Panc1 (cell line): Measurements from ENCODE around the gene FRRS1. TPM values are rescaled to one million over a fixed set of nuclear protein-coding genes. Genes with fewer than 3 reads are reported as not detected.
"Not testable (repeated sequence)": the region's sequence is repeated elsewhere in the genome, so short reads cannot be mapped to it uniquely, and the experiment has no call there.

Source experiments
- ATAC-seq: fragments of 200-7000 bp; cut with Tn5 transposase; 2 replicates; pipeline ENCODE4 v1.9.1; 2020; ENCODE audit warnings: mild to moderate bottlenecking, moderate library complexity
- BruUV-seq: library from RNA; stranded (reverse); fragments of 400-500 nt; replicated peaks from 2 replicates; lab custom pipeline; 2021; lab: Mats Ljungman, UMichigan
- CTCF ChIA-PET: fragments of 300-600 bp; sonication (Branson Sonifier 250); formaldehyde crosslinking; loops from one replicate; lab custom pipeline; 2022; ENCODE audit warnings: antibody characterized with exemption; lab: Charles Lee
- POLR2A ChIA-PET: fragments of 300-600 bp; sonication (Branson Sonifier 250); formaldehyde crosslinking; loops from one replicate; lab custom pipeline; 2022; ENCODE audit warnings: antibody characterized with exemption; lab: Charles Lee
- DNase-seq: peaks from one replicate; pipeline ENCODE4 v3.0.0-alpha.2; 2010; ENCODE audit warnings: low read depth, low spot score
- H3K27ac ChIP-seq: 2 replicates; pipeline ENCODE4 v1.5.1; 2011; ENCODE audit warnings: mild to moderate bottlenecking, low read length, inconsistent platforms
- H3K27me3 ChIP-seq: fragments of 200-500 bp; sonication (Bioruptor generic); 2 replicates; pipeline ENCODE4 v1.6.0; 2014; ENCODE audit warnings: low read length, inconsistent platforms; ENCODE audit not compliant: control insufficient read depth, insufficient read depth
- H3K36me3 ChIP-seq: fragments of 200-500 bp; sonication (Bioruptor generic); 2 replicates; pipeline ENCODE4 v1.5.1; 2014; ENCODE audit warnings: inconsistent platforms, mild to moderate bottlenecking, low read length, moderate library complexity; ENCODE audit not compliant: control insufficient read depth, insufficient read depth
- H3K4me1 ChIP-seq: 2 replicates; pipeline ENCODE4 v1.5.1; 2011; ENCODE audit warnings: inconsistent platforms, mild to moderate bottlenecking, low read length, moderate library complexity; ENCODE audit not compliant: control insufficient read depth, insufficient read depth
- H3K4me3 ChIP-seq, 2 experiments: 2 replicates each; pipeline ENCODE4 v1.5.1; 2011 to 2012; ENCODE audit warnings: low read depth in 2 of 2, low read length in 2 of 2, mild to moderate bottlenecking in 2 of 2, inconsistent platforms in 1 of 2, moderate library complexity in 1 of 2
- H3K9me3 ChIP-seq: fragments of 200-500 bp; sonication (Bioruptor generic); 2 replicates; pipeline ENCODE4 v1.5.1; 2014; ENCODE audit warnings: low read depth, mild to moderate bottlenecking, inconsistent platforms, low read length, moderate library complexity; ENCODE audit not compliant: control insufficient read depth, insufficient read depth
- CTCF ChIP-seq: fragments of 450-650 bp; IDR thresholded peaks from 2 replicates; pipeline ENCODE4 v1.5.1; 2017; ENCODE audit warnings: mild to moderate bottlenecking
- POLR2AphosphoS5 ChIP-seq: IDR thresholded peaks from 2 replicates; pipeline ENCODE4 v1.6.1; 2012; ENCODE audit warnings: mild to moderate bottlenecking, low read depth, low read length, moderate library complexity
- SIN3A ChIP-seq: IDR thresholded peaks from 2 replicates; pipeline ENCODE4 v1.6.1; 2012; ENCODE audit warnings: low read depth, mild to moderate bottlenecking, low read length, moderate library complexity, borderline replicate concordance; ENCODE audit not compliant: insufficient read depth
- TCF7L2 ChIP-seq: IDR thresholded peaks from 2 replicates; pipeline ENCODE4 v1.6.1; 2011; ENCODE audit warnings: mild to moderate bottlenecking, low read depth, low read length, inconsistent platforms
- in situ Hi-C: cut with HindIII; loops from 2 replicates; pipeline ENCODE4 v1.10.0; 2016; ENCODE audit warnings: low sequenced_read_pairs, low pct_unique_long_range_greater_than_20kb
- intact Hi-C: fragments of 100-400 bp; cut with micrococcal nuclease; formaldehyde crosslinking; loops from one replicate; pipeline ENCODE4 v1.10.0; 2022; ENCODE audit not compliant: unreplicated experiment
- total RNA-seq: library from RNA; stranded (reverse); gene quantifications from one replicate; pipeline ENCODE4 v1.2.1, GENCODE V29; 2021; ENCODE audit not compliant: unreplicated experiment
- TF ChIP-seq, protein P1 (sequence below), 2 experiments: IDR thresholded peaks; 2 replicates each; pipeline ENCODE4 v1.6.1; 2011 to 2012; ENCODE audit warnings: low read depth in 2 of 2, control low read depth in 1 of 2, low read length in 1 of 2, mild to moderate bottlenecking in 1 of 2, moderate library complexity in 1 of 2; ENCODE audit not compliant: insufficient read depth in 1 of 2

FRRS1 gene
- total RNA-seq, 1 experiment from 2014 or later, result 1.2 TPM

- ChIA-PET POLR2A (no interaction called here), CTCF (no interaction called here)
- Histone ChIP-seq H3K4me1 (peaks cover 3% of the 10 kb centered on the region; the same call in 1 of the 2 replicates), H3K9me3 (no peaks in the 10 kb centered on the region), H3K27me3 (no peaks in the 10 kb centered on the region; the same call in 1 of the 2 replicates), H3K27ac (no peak overlapping the region), H3K36me3 (no peaks in the 10 kb centered on the region), H3K4me3 (no peak overlapping the region)
- ATAC-seq (no peak), DNase-seq (no peak)
- in situ Hi-C loops, result no loop called here
- no TSS peak for BruUV-seq
- TF ChIP-seq CTCF (no peak), TCF7L2 (no peak), SIN3A (no peak), POLR2AphosphoS5 (no peak)
- TF ChIP-seq, protein P1, sequence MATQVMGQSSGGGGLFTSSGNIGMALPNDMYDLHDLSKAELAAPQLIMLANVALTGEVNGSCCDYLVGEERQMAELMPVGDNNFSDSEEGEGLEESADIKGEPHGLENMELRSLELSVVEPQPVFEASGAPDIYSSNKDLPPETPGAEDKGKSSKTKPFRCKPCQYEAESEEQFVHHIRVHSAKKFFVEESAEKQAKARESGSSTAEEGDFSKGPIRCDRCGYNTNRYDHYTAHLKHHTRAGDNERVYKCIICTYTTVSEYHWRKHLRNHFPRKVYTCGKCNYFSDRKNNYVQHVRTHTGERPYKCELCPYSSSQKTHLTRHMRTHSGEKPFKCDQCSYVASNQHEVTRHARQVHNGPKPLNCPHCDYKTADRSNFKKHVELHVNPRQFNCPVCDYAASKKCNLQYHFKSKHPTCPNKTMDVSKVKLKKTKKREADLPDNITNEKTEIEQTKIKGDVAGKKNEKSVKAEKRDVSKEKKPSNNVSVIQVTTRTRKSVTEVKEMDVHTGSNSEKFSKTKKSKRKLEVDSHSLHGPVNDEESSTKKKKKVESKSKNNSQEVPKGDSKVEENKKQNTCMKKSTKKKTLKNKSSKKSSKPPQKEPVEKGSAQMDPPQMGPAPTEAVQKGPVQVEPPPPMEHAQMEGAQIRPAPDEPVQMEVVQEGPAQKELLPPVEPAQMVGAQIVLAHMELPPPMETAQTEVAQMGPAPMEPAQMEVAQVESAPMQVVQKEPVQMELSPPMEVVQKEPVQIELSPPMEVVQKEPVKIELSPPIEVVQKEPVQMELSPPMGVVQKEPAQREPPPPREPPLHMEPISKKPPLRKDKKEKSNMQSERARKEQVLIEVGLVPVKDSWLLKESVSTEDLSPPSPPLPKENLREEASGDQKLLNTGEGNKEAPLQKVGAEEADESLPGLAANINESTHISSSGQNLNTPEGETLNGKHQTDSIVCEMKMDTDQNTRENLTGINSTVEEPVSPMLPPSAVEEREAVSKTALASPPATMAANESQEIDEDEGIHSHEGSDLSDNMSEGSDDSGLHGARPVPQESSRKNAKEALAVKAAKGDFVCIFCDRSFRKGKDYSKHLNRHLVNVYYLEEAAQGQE (IDR thresholded peaks at IDR 0.05; ENCODE audit: insufficient read depth in 1 of 2, low read depth in 2 of 2, low read length in 1 of 2), result no peak
- intact Hi-C loops, result loop anchor here (5.0 to 10.0 kb wide), 3 partner anchors 228 to 1060 kb away; a partner anchor contains a TSS
Measured at GRCh38 chr1:99806882-99807281, 40.4 kb upstream of the FRRS1 start.

DNA sequence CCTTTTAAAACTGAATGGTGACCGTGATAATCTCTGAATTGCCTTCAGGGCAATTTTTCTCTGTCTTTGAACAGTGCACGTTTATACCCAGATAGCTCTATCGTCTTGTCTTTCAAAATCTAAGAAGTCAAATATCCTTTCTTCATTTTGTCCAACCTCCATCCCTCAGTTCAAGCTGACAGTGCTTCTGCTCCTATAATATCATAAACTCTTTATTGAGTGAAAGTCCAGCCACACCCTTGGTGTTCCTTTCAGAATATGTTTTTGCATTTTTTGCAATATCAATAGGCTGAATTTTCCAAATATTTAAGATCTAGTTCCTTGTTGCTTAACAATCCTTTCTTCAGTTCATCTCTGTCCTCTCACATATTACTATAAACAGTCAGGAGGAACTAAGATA lies 35.1 kb upstream of the FRRS1 start:
- no peaks in the 10 kb centered on the region for H3K4me1 ChIP-seq
- in situ Hi-C loops, result no loop called here
- TF ChIP-seq CTCF (no peak), POLR2AphosphoS5 (no peak), SIN3A (no peak), TCF7L2 (no peak)
- TF ChIP-seq, protein P1 (IDR thresholded peaks at IDR 0.05; ENCODE audit: insufficient read depth in 1 of 2, low read depth in 2 of 2, low read length in 1 of 2), result no peak
- DNase-seq (no peak), ATAC-seq (no peak)
- CTCF ChIA-PET, result no interaction called here
- BruUV-seq, result no TSS peak
- H3K27me3 ChIP-seq, result no peaks in the 10 kb centered on the region; the same call in 1 of the 2 replicates
- intact Hi-C loops, result loop anchor here (10.0 kb wide), 2 partner anchors 233 to 653 kb away; a partner anchor contains a TSS
- POLR2A ChIA-PET, result no interaction called here
- H3K9me3 ChIP-seq, result no peaks in the 10 kb centered on the region
- no peak overlapping the region for H3K4me3 ChIP-seq
- no peaks in the 10 kb centered on the region for H3K36me3 ChIP-seq
- H3K27ac ChIP-seq, result no peak overlapping the region

GRCh38 chr1:99793861-99794260 lies 27.4 kb upstream of the FRRS1 start:
- intact Hi-C loops, H3K4me3 ChIP-seq, CTCF ChIA-PET, H3K27me3 ChIP-seq, DNase-seq, POLR2A ChIA-PET, H3K4me1 ChIP-seq, H3K27ac ChIP-seq, BruUV-seq, H3K36me3 ChIP-seq, H3K9me3 ChIP-seq, ATAC-seq, in situ Hi-C loops: not testable (repeated sequence)
